HG03378 (cell line): ENCODE measurements around the gene VWA5A.
"Not testable (repeated sequence)": the region's sequence is repeated elsewhere in the genome, so short reads cannot be mapped to it uniquely, and the experiment has no call there.

Source experiments
- ATAC-seq: cut with Tn5 transposase; IDR thresholded peaks from one replicate; pipeline ENCODE4 v1.9.1; 2021; ENCODE audit warnings: mild to moderate bottlenecking, moderate library complexity; ENCODE audit not compliant: unreplicated experiment

VWA5A gene

GRCh38 chr11:124167826-124168231 is 52.6 kb downstream of the VWA5A start:
- no peak for ATAC-seq

- ATAC-seq, result no peak
Measured at GRCh38 chr11:124168796-124169195, 53.5 kb downstream of the VWA5A start.

- ATAC-seq, result not testable (repeated sequence)
Measured at GRCh38 chr11:124170315-124170714, 55.1 kb downstream of the VWA5A start.

GRCh38 chr11:124170801-124171586 is 55.7 kb downstream of the VWA5A start:
- ATAC-seq, result no peak

- no peak for ATAC-seq
Measured at GRCh38 chr11:124172101-124172500, 56.9 kb downstream of the VWA5A start.

- ATAC-seq, result no peak
Measured at GRCh38 chr11:124172599-124172998, 57.3 kb downstream of the VWA5A start.

GRCh38 chr11:124174001-124174583 is 58.8 kb downstream of the VWA5A start:
- ATAC-seq, result no peak

- no peak for ATAC-seq
Measured at GRCh38 chr11:124176925-124177715, 61.9 kb downstream of the VWA5A start.

GRCh38 chr11:124179310-124179709 is 64.1 kb downstream of the VWA5A start:
- no peak for ATAC-seq

GRCh38 chr11:124183068-124183467 is 67.8 kb downstream of the VWA5A start, which contains the start of gene OR10D3:
TSS of gene OR10D3 (plus strand) at chr11:124183345. CDS start at chr11:124185270, 1,925 bp downstream.
- ATAC-seq, result no peak

- ATAC-seq, result no peak
Measured at GRCh38 chr11:124190298-124191139, 75.3 kb downstream of the VWA5A start.

- peak; percentile 69 for ATAC-seq
Measured at GRCh38 chr11:124193221-124194010, 78.2 kb downstream of the VWA5A start.

GRCh38 chr11:124194293-124195188 is 79.3 kb downstream of the VWA5A start:
- ATAC-seq, result no peak

GRCh38 chr11:124195189-124195734 is 80.0 kb downstream of the VWA5A start:
- ATAC-seq, result peak; percentile 81
